Activated CD4-positive, alpha-beta memory T cell treated with anti-CD3 and anti-CD28 coated beads for 36 hours (primary cell): ENCODE data around the gene IRAK1. TPM values are rescaled to one million over a fixed set of nuclear protein-coding genes. Genes with fewer than 3 reads are reported as not detected.

Experiments used
- CTCF ChIA-PET: fragments of 350-600 bp; sonication (Branson Sonifier 250); formaldehyde crosslinking; loops from one replicate; lab custom pipeline; 2021; ENCODE audit warnings: antibody characterized with exemption, inconsistent platforms; lab: Charles Lee
- POLR2A ChIA-PET: fragments of 350-600 bp; sonication (Branson Sonifier 250); formaldehyde crosslinking; loops from one replicate; lab custom pipeline; 2021; ENCODE audit warnings: antibody characterized with exemption; lab: Charles Lee
- DNase-seq: peaks from one replicate; pipeline ENCODE4 v3.0.0-alpha.2; 2020
- H3K27ac Mint-ChIP-seq: one replicate; pipeline ENCODE4 v1.8.0; 2021; ENCODE audit warnings: mixed read lengths
- H3K27me3 Mint-ChIP-seq: one replicate; pipeline ENCODE4 v1.8.0; 2021; ENCODE audit warnings: mixed read lengths
- H3K36me3 Mint-ChIP-seq: one replicate; pipeline ENCODE4 v1.8.0; 2021; ENCODE audit warnings: mixed read lengths
- H3K4me1 Mint-ChIP-seq: one replicate; pipeline ENCODE4 v1.8.0; 2021; ENCODE audit warnings: low read depth, mixed read lengths
- H3K4me3 Mint-ChIP-seq: one replicate; pipeline ENCODE4 v1.8.0; 2021; ENCODE audit warnings: mild to moderate bottlenecking, mixed read lengths
- H3K9me3 Mint-ChIP-seq: one replicate; pipeline ENCODE4 v1.8.0; 2021; ENCODE audit warnings: mixed read lengths
- intact Hi-C: fragments of 100-400 bp; cut with micrococcal nuclease; formaldehyde crosslinking; loops from one replicate; pipeline ENCODE4 v1.15.1; 2023
- total RNA-seq, 2 experiments: library from RNA; stranded (reverse); gene quantifications; one replicate each; pipeline ENCODE4 v1.2.3, GENCODE V29; 2021

The IRAK1 gene
- total RNA-seq, 2 experiments from 2014 or later, result 99.6 to 106 TPM

DNA sequence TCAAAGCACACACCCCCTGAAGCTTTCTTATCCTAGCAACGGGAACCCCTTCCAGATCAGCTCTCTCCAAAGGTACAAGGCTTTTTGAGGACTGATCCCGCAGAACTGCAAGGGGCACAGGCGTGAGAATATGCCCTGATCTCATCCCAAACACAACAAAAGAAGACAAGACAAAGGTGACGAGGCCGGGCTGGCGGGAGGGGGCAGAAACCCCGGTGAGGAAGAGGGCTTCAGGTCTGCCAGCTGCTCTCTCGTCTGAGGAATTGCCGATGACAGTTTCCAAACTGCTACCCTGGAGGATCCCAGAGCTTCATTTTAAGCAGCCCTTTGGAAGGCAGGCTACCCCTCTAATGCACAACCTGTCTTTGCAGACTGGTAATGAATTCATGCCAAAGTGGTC lies 51.4 kb downstream of the IRAK1 start:
- H3K27me3 Mint-ChIP-seq, result no peaks in the 10 kb centered on the region
- peaks cover 19% of the 10 kb centered on the region for H3K36me3 Mint-ChIP-seq
- DNase-seq, result no peak
- POLR2A ChIA-PET, result interaction anchor here (0.8 to 8.7 kb wide), 7 partner anchors 13 to 50 kb away, joined by 3 to 68 read pairs (median 3); partner anchors contain the start of gene ARHGAP4
- H3K4me3 Mint-ChIP-seq, result peak overlapping the region; percentile 100
- intact Hi-C loops, result loop anchor here (5.0 kb wide), 1 partner anchor 54 kb away; no protein-coding TSS in a partner anchor
- H3K4me1 Mint-ChIP-seq, result peaks cover 25% of the 10 kb centered on the region
- no peaks in the 10 kb centered on the region for H3K9me3 Mint-ChIP-seq
- H3K27ac Mint-ChIP-seq, result peak overlapping the region; percentile 90
- CTCF ChIA-PET, result interaction anchor here (0.9 to 3.5 kb wide), 7 partner anchors 21 to 567 kb away, joined by 3 to 31 read pairs (median 5); partner anchors contain the start of gene PLXNB3

DNA sequence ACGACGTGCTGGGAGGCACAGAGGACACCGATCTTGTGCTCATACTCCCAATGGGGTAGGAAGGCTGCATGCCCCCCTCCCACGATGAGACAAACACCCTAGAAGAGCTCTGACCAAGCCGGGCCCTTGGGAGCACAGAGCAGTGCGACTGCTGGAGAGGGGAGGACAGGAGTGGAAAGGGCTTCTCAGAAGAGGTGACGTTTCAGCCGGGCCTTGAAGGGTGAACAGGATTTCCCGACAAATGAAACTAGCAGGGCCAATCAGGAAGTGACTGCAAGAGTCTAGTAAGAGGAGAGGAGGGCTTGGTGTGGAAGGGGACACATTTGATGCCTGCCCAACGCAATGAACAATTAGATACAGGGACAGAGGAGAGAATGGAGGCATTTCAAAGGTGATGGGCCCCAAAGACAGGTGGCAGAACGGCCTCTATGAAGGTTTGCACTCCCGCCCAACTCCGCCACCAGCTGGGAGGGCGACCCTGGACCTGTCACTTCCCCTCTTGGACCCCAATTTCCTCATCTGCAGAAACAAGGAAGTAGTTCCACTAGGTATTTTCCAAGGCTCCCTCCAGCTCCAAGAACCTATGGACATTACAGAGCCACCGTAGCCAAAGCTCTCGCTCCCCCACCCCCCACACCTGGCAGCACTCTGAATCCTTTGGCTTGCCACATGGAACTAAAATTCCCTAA lies 52.0 kb downstream of the IRAK1 start:
- Mint-ChIP-seq H3K36me3 (peaks cover 21% of the 10 kb centered on the region), H3K4me3 (peak overlapping the region; percentile 100), H3K27me3 (no peaks in the 10 kb centered on the region), H3K27ac (peak overlapping the region; percentile 90), H3K9me3 (no peaks in the 10 kb centered on the region), H3K4me1 (peaks cover 25% of the 10 kb centered on the region)
- CTCF ChIA-PET, result interaction anchor here (0.7 to 3.5 kb wide), 11 partner anchors 17 to 568 kb away, joined by 3 to 31 read pairs (median 4); partner anchors contain the start of gene PLXNB3
- intact Hi-C loops, result loop anchor here (2.0 to 5.0 kb wide), 2 partner anchors 21 to 55 kb away; no protein-coding TSS in a partner anchor
- peak; percentile 64 for DNase-seq
- POLR2A ChIA-PET, result interaction anchor here (0.8 to 8.7 kb wide), 11 partner anchors 14 to 432 kb away, joined by 3 to 68 read pairs (median 3); partner anchors contain the start of gene ARHGAP4

DNA sequence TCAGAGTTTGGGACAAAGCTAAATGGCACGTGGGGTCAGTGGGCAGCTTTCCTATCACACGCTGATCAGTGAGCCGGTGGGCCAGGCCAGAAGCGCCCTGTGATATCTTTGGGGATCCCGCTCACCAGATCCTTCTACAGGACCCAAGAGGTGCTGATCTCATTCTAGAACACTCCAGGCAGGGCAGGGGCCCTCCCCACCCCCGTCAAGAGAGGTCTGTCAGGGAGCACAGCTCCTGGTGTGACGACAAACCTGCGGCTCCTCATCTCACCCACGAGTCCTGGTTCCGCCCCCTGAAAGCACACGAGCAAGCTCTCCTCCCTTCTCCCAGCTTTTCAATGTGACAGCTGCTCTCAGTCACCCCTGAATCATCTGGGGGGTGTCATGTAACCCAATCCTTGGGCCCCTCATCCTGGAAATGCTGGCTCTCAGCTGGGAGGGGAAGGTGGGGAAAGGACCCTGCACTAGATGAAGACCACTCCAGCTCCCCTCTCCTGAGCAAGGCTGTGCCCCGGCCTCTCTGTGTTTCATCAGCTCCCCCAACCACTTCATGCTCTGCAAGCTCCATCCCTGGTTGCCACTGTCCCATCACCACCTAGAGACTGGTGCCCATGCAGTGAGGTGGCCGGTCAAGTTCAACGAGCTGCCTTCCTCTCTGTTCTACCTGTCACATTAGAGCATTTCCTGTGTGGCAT lies 52.7 kb downstream of the IRAK1 start:
- no peaks in the 10 kb centered on the region for H3K27me3 Mint-ChIP-seq
- H3K27ac Mint-ChIP-seq, result peak overlapping the region; percentile 90
- H3K9me3 Mint-ChIP-seq, result no peaks in the 10 kb centered on the region
- CTCF ChIA-PET, result interaction anchor here (0.7 to 3.5 kb wide), 10 partner anchors 15 to 207 kb away, joined by 3 to 31 read pairs (median 4); no protein-coding TSS in a partner anchor
- peak; percentile 78 for DNase-seq
- intact Hi-C loops, result loop anchor here (2.0 to 5.0 kb wide), 2 partner anchors 20 to 55 kb away; no protein-coding TSS in a partner anchor
- peaks cover 26% of the 10 kb centered on the region for H3K36me3 Mint-ChIP-seq
- H3K4me1 Mint-ChIP-seq, result peaks cover 25% of the 10 kb centered on the region
- peak overlapping the region; percentile 100 for H3K4me3 Mint-ChIP-seq
- POLR2A ChIA-PET, result interaction anchor here (0.8 to 8.7 kb wide), 12 partner anchors 9 to 432 kb away, joined by 3 to 68 read pairs (median 3); partner anchors contain the start of gene ARHGAP4

DNA sequence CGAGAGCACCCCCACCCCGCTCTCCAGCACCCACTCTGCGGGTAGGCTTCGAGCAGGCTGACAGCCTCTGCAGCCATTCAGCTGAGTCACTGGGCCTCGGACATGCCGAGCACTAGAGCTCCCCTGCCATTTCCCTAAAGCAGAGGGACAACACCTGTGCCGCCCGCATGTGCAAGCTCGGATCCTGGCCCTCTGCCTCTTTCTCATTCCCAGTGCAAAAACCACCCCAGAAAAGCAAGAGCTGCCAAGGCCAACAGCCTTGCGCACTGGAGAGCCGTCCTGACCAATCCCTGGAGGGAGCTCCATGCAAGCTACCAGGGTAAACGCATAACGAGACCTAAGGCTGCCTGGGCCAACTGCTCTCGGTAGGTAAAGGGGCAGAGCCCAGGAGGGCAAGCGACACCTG lies 53.4 kb downstream of the IRAK1 start:
- H3K4me3 Mint-ChIP-seq, result peak overlapping the region; percentile 100
- no peaks in the 10 kb centered on the region for H3K9me3 Mint-ChIP-seq
- no peak for DNase-seq
- intact Hi-C loops, result loop anchor here (2.0 to 5.0 kb wide), 2 partner anchors 19 to 56 kb away; no protein-coding TSS in a partner anchor
- POLR2A ChIA-PET, result interaction anchor here (1.1 to 8.7 kb wide), 4 partner anchors 8 to 433 kb away, joined by 3 to 68 read pairs (median 4); partner anchors contain the start of gene ARHGAP4
- H3K27me3 Mint-ChIP-seq, result no peaks in the 10 kb centered on the region
- peak overlapping the region; percentile 90 for H3K27ac Mint-ChIP-seq
- peaks cover 25% of the 10 kb centered on the region for H3K36me3 Mint-ChIP-seq
- peaks cover 25% of the 10 kb centered on the region for H3K4me1 Mint-ChIP-seq
- CTCF ChIA-PET, result interaction anchor here (1.0 to 3.5 kb wide), 5 partner anchors 14 to 206 kb away, joined by 3 to 31 read pairs (median 4); no protein-coding TSS in a partner anchor

DNA sequence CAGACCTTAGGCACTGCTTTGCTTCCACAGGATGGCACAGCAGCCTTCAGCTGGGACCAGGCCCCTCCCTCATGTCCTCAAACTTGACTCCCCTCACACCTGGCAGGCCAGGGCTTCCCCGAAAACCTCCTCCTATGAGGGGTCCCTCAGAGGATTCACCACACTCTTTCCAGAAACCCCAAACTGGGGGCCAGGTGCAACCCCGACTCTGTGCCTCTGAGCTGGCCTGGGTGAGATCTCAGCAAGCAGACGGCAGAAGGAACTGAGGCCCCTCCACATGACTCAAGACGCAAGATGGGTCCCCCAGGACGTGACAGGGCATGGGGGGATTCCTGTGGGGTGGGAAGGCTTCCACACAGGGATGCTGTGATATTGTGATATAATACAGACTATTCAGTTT lies 54.3 kb downstream of the IRAK1 start:
- Mint-ChIP-seq H3K9me3 (no peaks in the 10 kb centered on the region), H3K27ac (peak overlapping the region; percentile 60), H3K36me3 (peaks cover 23% of the 10 kb centered on the region), H3K4me3 (no peak overlapping the region), H3K27me3 (no peaks in the 10 kb centered on the region), H3K4me1 (peaks cover 25% of the 10 kb centered on the region)
- ChIA-PET POLR2A (interaction anchor here (8.7 kb wide), 1 partner anchor 40 kb away, joined by 68 read pairs; the partner anchor contains the start of gene ARHGAP4), CTCF (no interaction called here)
- intact Hi-C loops, result loop anchor here (5.0 kb wide), 1 partner anchor 57 kb away; no protein-coding TSS in a partner anchor
- no peak for DNase-seq

DNA sequence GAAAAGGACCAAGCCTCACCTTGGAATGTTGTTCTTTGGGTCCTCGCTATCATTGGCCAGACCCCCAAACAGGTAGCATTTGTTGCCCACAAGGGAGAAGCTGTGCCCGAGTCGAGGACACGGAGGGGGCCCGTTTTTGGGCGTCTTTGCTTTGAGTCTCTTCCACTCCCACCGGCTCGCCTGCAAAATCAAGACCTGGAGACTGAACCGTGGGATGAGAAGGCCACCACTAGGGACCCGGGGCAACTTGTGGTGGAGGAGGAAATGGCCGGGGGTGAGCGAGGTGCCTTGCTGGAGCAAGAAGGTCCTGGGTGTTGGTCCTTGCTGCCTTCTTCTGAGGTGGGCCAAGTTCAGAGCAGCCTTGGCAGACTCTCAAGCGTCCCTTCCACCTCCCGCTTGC lies 55.6 kb downstream of the IRAK1 start:
- no peak overlapping the region for H3K27ac Mint-ChIP-seq
- H3K9me3 Mint-ChIP-seq, result no peaks in the 10 kb centered on the region
- ChIA-PET POLR2A (no interaction called here), CTCF (interaction anchor here (3.6 kb wide), 1 partner anchor 17 kb away, joined by 12 read pairs; no protein-coding TSS in a partner anchor)
- no peak overlapping the region for H3K4me3 Mint-ChIP-seq
- H3K27me3 Mint-ChIP-seq, result no peaks in the 10 kb centered on the region
- peaks cover 25% of the 10 kb centered on the region for H3K4me1 Mint-ChIP-seq
- intact Hi-C loops, result no loop called here
- H3K36me3 Mint-ChIP-seq, result peaks cover 18% of the 10 kb centered on the region
- no peak for DNase-seq

DNA sequence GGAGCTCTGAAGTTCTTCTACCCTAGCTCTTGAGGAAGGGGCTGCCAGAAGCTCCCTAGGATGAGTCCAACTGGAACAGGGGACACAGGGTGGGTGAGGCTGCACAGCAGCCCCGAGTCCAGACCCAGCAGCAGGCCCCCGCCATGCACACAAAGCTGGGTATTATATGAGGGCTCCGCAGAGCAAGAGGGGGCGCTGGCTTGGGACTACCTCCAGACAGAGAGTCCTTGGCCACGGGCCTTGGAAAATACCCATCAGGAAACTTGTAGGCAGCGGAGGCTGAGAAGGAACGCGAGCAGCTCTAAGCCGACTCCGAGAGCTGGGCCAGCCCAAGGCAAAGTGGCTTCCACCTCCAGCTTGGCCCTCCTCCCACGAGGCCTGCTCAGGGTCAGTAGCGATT lies 56.2 kb downstream of the IRAK1 start:
- Mint-ChIP-seq H3K9me3 (no peaks in the 10 kb centered on the region), H3K4me1 (peaks cover 25% of the 10 kb centered on the region), H3K36me3 (peaks cover 17% of the 10 kb centered on the region), H3K27me3 (no peaks in the 10 kb centered on the region), H3K4me3 (no peak overlapping the region), H3K27ac (no peak overlapping the region)
- intact Hi-C loops, result no loop called here
- CTCF ChIA-PET, result interaction anchor here (3.6 kb wide), 1 partner anchor 16 kb away, joined by 12 read pairs; no protein-coding TSS in a partner anchor
- POLR2A ChIA-PET, result no interaction called here
- DNase-seq, result no peak

DNA sequence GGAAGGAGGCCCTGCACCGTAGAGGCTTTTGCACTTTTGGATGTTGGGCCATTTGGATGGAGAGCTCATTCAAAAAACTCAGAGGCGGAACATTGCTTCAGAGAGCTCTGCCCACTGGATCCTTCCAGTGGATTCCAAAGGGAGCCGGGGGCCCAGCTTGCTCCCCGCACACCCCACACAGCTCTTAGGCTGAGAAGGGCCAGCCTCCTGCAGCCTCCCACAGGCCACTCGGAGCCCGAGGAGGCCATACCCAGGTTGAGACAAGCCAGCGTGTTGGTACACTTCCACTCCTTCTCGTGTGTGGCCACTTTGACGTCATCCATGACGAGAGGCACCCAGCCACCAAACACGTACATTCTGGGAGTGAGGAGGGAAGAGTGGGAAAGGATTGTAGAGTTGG lies 58.4 kb downstream of the IRAK1 start:
- no peak for DNase-seq
- H3K27me3 Mint-ChIP-seq, result no peaks in the 10 kb centered on the region
- H3K27ac Mint-ChIP-seq, result no peak overlapping the region
- peaks cover 12% of the 10 kb centered on the region for H3K36me3 Mint-ChIP-seq
- peaks cover 7% of the 10 kb centered on the region for H3K4me1 Mint-ChIP-seq
- H3K9me3 Mint-ChIP-seq, result no peaks in the 10 kb centered on the region
- ChIA-PET CTCF (interaction anchor here (3.6 kb wide), 1 partner anchor 14 kb away, joined by 12 read pairs; no protein-coding TSS in a partner anchor), POLR2A (interaction anchor here (1.0 kb wide), 1 partner anchor 35 kb away, joined by 3 read pairs; the partner anchor contains the start of gene ARHGAP4)
- intact Hi-C loops, result no loop called here
- no peak overlapping the region for H3K4me3 Mint-ChIP-seq

DNA sequence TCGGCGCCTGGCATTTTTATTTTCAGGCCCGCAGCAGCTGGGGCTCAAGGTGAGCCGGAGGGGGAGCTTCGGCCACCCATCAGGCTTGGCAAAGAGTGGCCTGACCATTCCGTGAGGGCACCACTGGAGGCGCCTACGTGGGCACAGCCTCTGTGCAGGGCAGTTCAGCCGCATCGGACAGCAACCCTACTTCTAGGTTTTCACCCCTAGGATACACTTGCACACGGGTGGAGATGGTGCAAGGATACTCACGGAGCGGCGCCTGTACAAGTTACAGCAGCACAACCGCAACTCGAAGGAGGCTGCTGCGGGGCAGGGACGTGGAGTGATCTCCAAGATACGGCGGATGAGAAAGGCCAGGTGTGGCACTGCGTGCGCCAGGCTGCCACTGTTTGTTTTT lies 58.9 kb downstream of the IRAK1 start:
- peaks cover 3% of the 10 kb centered on the region for H3K4me1 Mint-ChIP-seq
- H3K9me3 Mint-ChIP-seq, result no peaks in the 10 kb centered on the region
- no peak overlapping the region for H3K27ac Mint-ChIP-seq
- CTCF ChIA-PET, result interaction anchor here (3.6 kb wide), 1 partner anchor 13 kb away, joined by 12 read pairs; no protein-coding TSS in a partner anchor
- POLR2A ChIA-PET, result no interaction called here
- H3K36me3 Mint-ChIP-seq, result peaks cover 15% of the 10 kb centered on the region
- H3K4me3 Mint-ChIP-seq, result no peak overlapping the region
- DNase-seq, result no peak
- H3K27me3 Mint-ChIP-seq, result no peaks in the 10 kb centered on the region
- intact Hi-C loops, result no loop called here
